H1 (cell line): Measurements from ENCODE around the gene TNRC6C. TPM values are rescaled to one million over a fixed set of nuclear protein-coding genes. Genes with fewer than 3 reads are reported as not detected.

ENCODE experiments used
- CTCF ChIA-PET: fragments of 300-600 bp; sonication (Branson Sonifier 250); formaldehyde crosslinking; loops from one replicate; lab custom pipeline; 2021; ENCODE audit not compliant: partially characterized antibody; lab: Charles Lee
- POLR2A ChIA-PET: fragments of 300-600 bp; sonication (Branson Sonifier 250); formaldehyde crosslinking; loops from one replicate; lab custom pipeline; 2021; ENCODE audit warnings: inconsistent platforms; ENCODE audit not compliant: partially characterized antibody; lab: Charles Lee
- DNase-seq, 2 experiments: peaks; one replicate each; pipeline versions ENCODE4 v3.0.0 to v3.0.0-alpha.2; 2010 to 2022; ENCODE audit warnings: low spot score in 2 of 2, low read depth in 1 of 2, mixed read lengths in 1 of 2
- FAIRE-seq: peaks from 2 replicates; lab custom pipeline; 2011; peaks lifted over from hg19 to GRCh38; lab: Jason Lieb, UNC
- H2AFZ ChIP-seq: 2 replicates; pipeline ENCODE4 v1.8.1; 2012; ENCODE audit warnings: low read length, inconsistent platforms
- H2AK5ac ChIP-seq: 2 replicates; pipeline ENCODE4 v1.6.1; 2013; ENCODE audit warnings: low read depth, low read length
- H2BK120ac ChIP-seq: replicated peaks from 2 replicates; pipeline ENCODE3; 2013; ENCODE audit warnings: low read depth, low read length, inconsistent platforms
- H2BK12ac ChIP-seq: 2 replicates; pipeline ENCODE4 v1.6.1; 2013; ENCODE audit warnings: low read depth, low read length
- H2BK15ac ChIP-seq: 2 replicates; pipeline ENCODE4 v1.6.1; 2013; ENCODE audit warnings: low read length
- H2BK20ac ChIP-seq: 2 replicates; pipeline ENCODE4 v1.6.1; 2013; ENCODE audit warnings: low read length
- H2BK5ac ChIP-seq: 2 replicates; pipeline ENCODE4 v1.6.1; 2013; ENCODE audit warnings: low read depth, low read length
- H3K14ac ChIP-seq: 2 replicates; pipeline ENCODE4 v1.6.1; 2013; ENCODE audit warnings: inconsistent platforms; ENCODE audit not compliant: insufficient read length
- H3K18ac ChIP-seq: 2 replicates; pipeline ENCODE4 v1.6.1; 2013; ENCODE audit warnings: low read length; ENCODE audit errors: extremely low read depth
- H3K23ac ChIP-seq: 2 replicates; pipeline ENCODE4 v1.6.1; 2013; ENCODE audit warnings: inconsistent platforms; ENCODE audit not compliant: insufficient read length
- H3K23me2 ChIP-seq: 2 replicates; pipeline ENCODE4 v1.6.1; 2013; ENCODE audit warnings: low read depth, low read length
- H3K27ac ChIP-seq: 2 replicates; pipeline ENCODE4 v1.6.1; 2011; ENCODE audit warnings: low read depth, low read length, inconsistent platforms
- H3K27me3 ChIP-seq, 4 experiments: replicated peaks in 1 of 4; 1 replicate in 1 of 4; 2 replicates in 3 of 4; pipeline versions ENCODE4 v1.6.1 to v1.8.1; 2011 to 2013; ENCODE audit warnings: low read length in 3 of 4, mild to moderate bottlenecking in 3 of 4, inconsistent platforms in 2 of 4, mixed read lengths in 2 of 4, moderate library complexity in 1 of 4; ENCODE audit not compliant: control insufficient read depth in 3 of 4, insufficient read depth in 3 of 4; ENCODE audit errors: extremely low read depth in 1 of 4
- H3K36me3 ChIP-seq, 4 experiments: 2 replicates each; pipeline versions ENCODE4 v1.6.1 to v1.8.1; 2011 to 2013; ENCODE audit warnings: mild to moderate bottlenecking in 4 of 4, low read length in 3 of 4, moderate library complexity in 2 of 4, control low read depth in 1 of 4, inconsistent platforms in 1 of 4; ENCODE audit not compliant: insufficient read depth in 4 of 4, control insufficient read depth in 2 of 4
- H3K4ac ChIP-seq: replicated peaks from 2 replicates; pipeline ENCODE3; 2013; ENCODE audit warnings: low read length, low read depth, mixed read lengths, inconsistent platforms; ENCODE audit not compliant: insufficient read length
- H3K4me1 ChIP-seq, 4 experiments: replicated peaks in 1 of 4; 1 replicate in 1 of 4; 2 replicates in 3 of 4; pipeline versions ENCODE4 v1.6.1 to v1.8.1; 2011 to 2013; ENCODE audit warnings: low read length in 3 of 4, inconsistent platforms in 2 of 4, mixed read lengths in 1 of 4; ENCODE audit not compliant: insufficient read depth in 4 of 4, control insufficient read depth in 3 of 4
- H3K4me2 ChIP-seq, 2 experiments: 2 replicates each; pipeline versions ENCODE4 v1.6.1 to v1.8.1; 2011 to 2013; ENCODE audit warnings: low read depth in 2 of 2, low read length in 2 of 2, control low read depth in 1 of 2, inconsistent platforms in 1 of 2, mild to moderate bottlenecking in 1 of 2; ENCODE audit not compliant: insufficient read depth in 1 of 2
- H3K4me3 ChIP-seq, 4 experiments: fragments of 200-600, 300-600 bp in 1 of 4; sonication (generic), shearing (Covaris generic), sonication (Bioruptor Twin) in 1 of 4; 2 replicates each; pipeline versions ENCODE4 v1.5.1 to v1.8.1; 2011 to 2016; ENCODE audit warnings: low read length in 4 of 4, low read depth in 3 of 4, control low read depth in 2 of 4, inconsistent platforms in 2 of 4, mild to moderate bottlenecking in 2 of 4, mixed read lengths in 1 of 4, moderate library complexity in 1 of 4; ENCODE audit not compliant: insufficient read depth in 2 of 4; ENCODE audit errors: extremely low read depth in 1 of 4
- H3K56ac ChIP-seq: replicated peaks from 2 replicates; pipeline ENCODE3; 2013; ENCODE audit warnings: low read depth, mild to moderate bottlenecking, mixed read lengths, low read length, inconsistent platforms; ENCODE audit not compliant: insufficient read length
- H3K79me1 ChIP-seq: 2 replicates; pipeline ENCODE4 v1.6.1; 2013; ENCODE audit warnings: low read depth, low read length, control low read depth
- H3K79me2 ChIP-seq, 2 experiments: 2 replicates each; pipeline versions ENCODE4 v1.6.1 to v1.8.1; 2012 to 2013; ENCODE audit warnings: low read length in 2 of 2, mild to moderate bottlenecking in 2 of 2, inconsistent platforms in 1 of 2; ENCODE audit not compliant: insufficient read depth in 2 of 2, control insufficient read depth in 1 of 2
- H3K9ac ChIP-seq, 4 experiments: replicated peaks in 1 of 4; 1 replicate in 1 of 4; 2 replicates in 3 of 4; pipeline versions ENCODE4 v1.6.1 to v1.8.1; 2011 to 2013; ENCODE audit warnings: low read depth in 3 of 4, low read length in 3 of 4, control low read depth in 2 of 4, mild to moderate bottlenecking in 2 of 4, moderate library complexity in 2 of 4, inconsistent platforms in 1 of 4; ENCODE audit errors: extremely low read depth in 1 of 4
- H3K9me3 ChIP-seq, 2 experiments: 2 replicates each; pipeline versions ENCODE4 v1.6.1 to v1.8.1; 2012 to 2013; ENCODE audit warnings: mild to moderate bottlenecking in 2 of 2, moderate library complexity in 2 of 2, control low read depth in 1 of 2, inconsistent platforms in 1 of 2, low read depth in 1 of 2, low read length in 1 of 2, mixed read lengths in 1 of 2; ENCODE audit not compliant: insufficient read depth in 2 of 2
- H4K20me1 ChIP-seq, 2 experiments: replicated peaks in 1 of 2; 2 replicates each; pipeline versions ENCODE3 to v1.8.1; 2011 to 2013; ENCODE audit warnings: inconsistent platforms in 2 of 2, low read length in 2 of 2, mild to moderate bottlenecking in 1 of 2; ENCODE audit not compliant: insufficient read depth in 2 of 2, control insufficient read depth in 1 of 2
- H4K5ac ChIP-seq: 2 replicates; pipeline ENCODE4 v1.6.1; 2013; ENCODE audit warnings: low read length, low read depth, mixed read lengths, inconsistent platforms; ENCODE audit not compliant: insufficient read length
- H4K8ac ChIP-seq: 2 replicates; pipeline ENCODE4 v1.8.0; 2013; ENCODE audit warnings: mild to moderate bottlenecking, moderate library complexity, low read length, inconsistent platforms; ENCODE audit not compliant: insufficient read depth; ENCODE audit errors: extremely low read depth
- H4K91ac ChIP-seq: replicated peaks from 2 replicates; pipeline ENCODE3; 2013; ENCODE audit warnings: low read length, mixed read lengths, inconsistent platforms; ENCODE audit not compliant: insufficient read length
- BRCA1 ChIP-seq: IDR thresholded peaks from 2 replicates; pipeline ENCODE4 v1.6.1; 2012; ENCODE audit warnings: low read depth, low read length, improper control_type of control experiment
- EP300 ChIP-seq, 2 experiments: IDR thresholded peaks; 1 replicate in 1 of 2; 2 replicates in 1 of 2; pipeline ENCODE4 v1.6.1; 2011 to 2012; ENCODE audit warnings: low read depth in 2 of 2, low read length in 2 of 2, mild to moderate bottlenecking in 2 of 2, borderline replicate concordance in 1 of 2, inconsistent platforms in 1 of 2, moderate library complexity in 1 of 2
- EZH2 ChIP-seq: fragments of 200-600 bp; sonication (generic); IDR thresholded peaks from 2 replicates; pipeline ENCODE4 v1.7.1; 2012; ENCODE audit warnings: low read depth, mild to moderate bottlenecking, moderate library complexity, low read length, inconsistent platforms; ENCODE audit not compliant: severe bottlenecking
- GABPA ChIP-seq: IDR thresholded peaks from 2 replicates; pipeline ENCODE4 v1.6.1; 2011; ENCODE audit warnings: mild to moderate bottlenecking, low read length, moderate library complexity, borderline replicate concordance; ENCODE audit not compliant: insufficient read depth
- GTF2F1 ChIP-seq: IDR thresholded peaks from 2 replicates; pipeline ENCODE4 v1.6.1; 2012; ENCODE audit warnings: low read depth, low read length, improper control_type of control experiment, borderline replicate concordance
- MAFK ChIP-seq: IDR thresholded peaks from 2 replicates; pipeline ENCODE4 v1.6.1; 2012; ENCODE audit warnings: low read depth, mild to moderate bottlenecking, improper control_type of control experiment, low read length
- NANOG ChIP-seq: IDR thresholded peaks from 2 replicates; pipeline ENCODE4 v1.6.1; 2011; ENCODE audit warnings: low read length, low read depth, mild to moderate bottlenecking, inconsistent platforms; ENCODE audit not compliant: insufficient read depth, poor library complexity, severe bottlenecking
- POU5F1 ChIP-seq: IDR thresholded peaks from 2 replicates; pipeline ENCODE4 v1.6.1; 2011; ENCODE audit warnings: low read depth, mild to moderate bottlenecking, low read length, moderate library complexity
- RAD21 ChIP-seq, 2 experiments: IDR thresholded peaks in 1 of 2; conservative IDR thresholded peaks in 1 of 2; 2 replicates each; pipeline ENCODE4 v1.6.1; 2011; ENCODE audit warnings: low read depth in 2 of 2, low read length in 2 of 2, improper control_type of control experiment in 1 of 2, inconsistent platforms in 1 of 2, mild to moderate bottlenecking in 1 of 2, moderate library complexity in 1 of 2
- SIRT6 ChIP-seq: IDR thresholded peaks from one replicate; pipeline ENCODE4 v1.7.1; 2012; ENCODE audit warnings: low read length, inconsistent platforms
- TBP ChIP-seq: IDR thresholded peaks from 2 replicates; pipeline ENCODE4 v1.6.1; 2011; ENCODE audit warnings: low read depth, low read length, improper control_type of control experiment
- WGBS, 2 experiments: shearing (Covaris generic) in 1 of 2; methylation state at CpG; one replicate each; pipeline versions ENCODE4 v1.1.6 to v1.1.7; 2013 to 2015; ENCODE audit warnings: low lambda C conversion rate in 2 of 2, mixed read lengths in 2 of 2, inconsistent platforms in 1 of 2, low coverage in 1 of 2, missing lambda C conversion rate in 1 of 2; ENCODE audit not compliant: insufficient replicate concordance in 2 of 2, insufficient coverage in 1 of 2, insufficient read length in 1 of 2; ENCODE audit errors: extremely low coverage in 1 of 2, missing lambda C conversion rate in 1 of 2; 5-methylcytosine and 5-hydroxymethylcytosine counted together
- polyA plus RNA-seq, 7 experiments: library from polyadenylated mRNA; depleted of rRNA in 3 of 7; stranded (reverse) in 5 of 7; unstranded in 2 of 7; fragments of >200 nt in 5 of 7; fragments of 200-250 nt in 2 of 7; gene quantifications; 1 replicate in 5 of 7; 2 replicates in 1 of 7; 4 replicates in 1 of 7; pipeline versions ENCODE4 v1.2.1 to v1.2.3, GENCODE V29; 2011 to 2013; ENCODE audit warnings: missing spikeins in 2 of 7, mixed read lengths in 2 of 7
- total RNA-seq: library from RNA; stranded (reverse); fragmentation: NEBNext Ultra II Directional; extraction: Animal tissue kit (Norgen Biotek cat#: 25700); gene quantifications from 2 replicates; pipeline ENCODE4 v1.2.1, GENCODE V29; 2021

The TNRC6C gene
- total and polyA plus RNA-seq, 2 of the 8 experiments (the other 6 are each of a cell fraction or from before 2014, with no cell fraction given) = 2.8 to 28.9 TPM

DNA sequence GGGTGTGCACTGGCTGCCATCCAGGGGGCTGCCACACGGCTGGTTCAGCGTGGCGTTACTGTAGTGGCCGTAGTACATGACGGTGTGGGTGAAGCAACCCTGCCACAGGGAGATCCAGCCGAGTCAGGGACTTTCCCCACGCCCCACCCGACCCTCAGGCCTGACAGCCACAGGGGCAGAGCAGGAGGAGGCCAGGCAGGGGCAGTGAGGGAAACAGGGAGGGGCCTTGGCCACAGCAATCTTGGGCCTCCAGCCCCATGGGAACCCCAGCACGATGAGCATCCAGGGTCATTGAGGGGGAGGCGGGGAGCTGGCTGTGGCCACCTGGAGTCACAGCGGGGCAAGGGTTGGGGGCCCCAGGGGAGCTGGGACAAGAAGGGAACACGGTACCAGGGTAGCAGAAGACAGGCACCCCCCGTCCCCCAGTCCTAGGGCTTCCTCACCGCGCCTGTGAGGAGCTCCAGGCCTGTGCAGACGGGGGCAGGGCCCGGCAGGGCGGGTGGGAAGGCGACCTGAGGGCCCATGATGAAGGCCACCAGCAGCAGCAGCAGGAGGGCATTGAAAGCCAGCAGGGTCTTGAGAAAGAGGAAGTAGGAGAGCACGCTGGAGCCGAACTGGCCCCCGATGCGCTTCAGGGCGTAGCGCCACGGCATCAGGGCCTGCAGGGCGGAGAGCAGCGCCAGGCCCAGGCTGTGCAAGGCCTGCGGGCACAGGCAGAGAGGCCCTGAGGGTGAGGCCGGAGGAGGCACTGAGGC lies 165.8 kb downstream of the TNRC6C start:
- CTCF ChIA-PET = interaction anchor here (1.2 to 11.4 kb wide), 4 partner anchors 10 to 53 kb away, joined by 3 to 122 read pairs (median 8); no protein-coding TSS in a partner anchor
- whole genome bisulfite sequencing, 2 experiments = 90% methylated on average over 26 of the region's 30 CpGs; no CpG with 5 or more reads in 1 of the 2 experiments
- no peak for FAIRE-seq
- TF ChIP-seq NANOG (no peak), TBP (no peak), POU5F1 (no peak), EZH2 (no peak), MAFK (no peak), SIRT6 (no peak), BRCA1 (no peak), GABPA (no peak), EP300 (IDR thresholded peaks at IDR 0.05; ENCODE audit: borderline replicate concordance in 1 of 2, low read depth in 2 of 2, low read length in 2 of 2) (no peak), RAD21 (IDR thresholded peaks at IDR 0.05 in 1 of 2, conservative IDR thresholded peaks at IDR 0.05 in 1 of 2; ENCODE audit: low read depth in 2 of 2, low read length in 2 of 2) (no peak), GTF2F1 (no peak)

More for the DNA sequence above, 165.8 kb downstream of the TNRC6C start:
- H3K36me3 ChIP-seq = peaks cover 2 to 32% (median 13%) of the 10 kb centered on the region in 4 experiments; a peak in 5 of 8 replicates
- peaks cover 14% of the 10 kb centered on the region for H3K23me2 ChIP-seq
- H3K27ac ChIP-seq = no peak overlapping the region
- H3K14ac ChIP-seq = no peak overlapping the region
- no peak for DNase-seq
- H3K4ac ChIP-seq = no peak overlapping the region
- no peak overlapping the region for H3K56ac ChIP-seq
- no peak overlapping the region for H2AFZ ChIP-seq
- H3K79me2 ChIP-seq = no peaks in the 10 kb centered on the region
- no peak overlapping the region for H2BK20ac ChIP-seq
- no peak overlapping the region for H2BK120ac ChIP-seq
- no peak overlapping the region for H4K91ac ChIP-seq
- no peak overlapping the region for H2BK12ac ChIP-seq
- POLR2A ChIA-PET = interaction anchor here (0.8 to 2.5 kb wide), 4 partner anchors 10 to 63 kb away, joined by 3 to 6 read pairs (median 5); partner anchors contain the start of genes AFMID and TK1
- no peak overlapping the region for H3K18ac ChIP-seq
- no peak overlapping the region for H4K5ac ChIP-seq
- H3K23ac ChIP-seq = no peak overlapping the region
- no peak overlapping the region for H3K4me3 ChIP-seq
- peaks cover 3% of the 10 kb centered on the region for H3K79me1 ChIP-seq
- no peaks in the 10 kb centered on the region for H3K27me3 ChIP-seq
- no peak overlapping the region for H2AK5ac ChIP-seq
- H4K8ac ChIP-seq = no peak overlapping the region
- H3K9ac ChIP-seq = no peak overlapping the region
- H2BK5ac ChIP-seq = 0 out of 2 replicates have a peak overlapping the region, but pooled peaks have one; percentile 35
- no peak overlapping the region for H2BK15ac ChIP-seq
- H3K9me3 ChIP-seq = no peaks in the 10 kb centered on the region
- H4K20me1 ChIP-seq = peaks cover 4 to 19% of the 10 kb centered on the region in 2 experiments
- H3K4me1 ChIP-seq = peaks cover 0 to 14% (median 10%) of the 10 kb centered on the region in 4 experiments; a peak in 6 of 7 replicates
- H3K4me2 ChIP-seq = no peak overlapping the region
